Activated B cell treated with CpG ODN at 0.5 μM for 24 hours (primary cell): ENCODE results near the gene ZDHHC3. TPM values are rescaled to one million over a fixed set of nuclear protein-coding genes. Genes with fewer than 3 reads are reported as not detected.

Experiments
- ATAC-seq: fragments of 200-7000 bp; cut with Tn5 transposase; one replicate; pipeline ENCODE4 v1.10.0; 2021; ENCODE audit warnings: low read depth, mild to moderate bottlenecking, moderate library complexity
- CTCF ChIA-PET: fragments of 350-600 bp; sonication (Branson Sonifier 250); formaldehyde crosslinking; loops from one replicate; lab custom pipeline; 2021; ENCODE audit warnings: antibody characterized with exemption; lab: Charles Lee
- POLR2A ChIA-PET: fragments of 350-600 bp; sonication (Branson Sonifier 250); formaldehyde crosslinking; loops from one replicate; lab custom pipeline; 2021; ENCODE audit warnings: antibody characterized with exemption; lab: Charles Lee
- DNase-seq: peaks from one replicate; pipeline ENCODE4 v3.0.0; 2022
- H3K27ac Mint-ChIP-seq: one replicate; pipeline ENCODE4 v1.8.0; 2020; ENCODE audit warnings: mixed read lengths
- H3K27me3 Mint-ChIP-seq: one replicate; pipeline ENCODE4 v1.8.0; 2021; ENCODE audit warnings: mixed read lengths
- H3K36me3 Mint-ChIP-seq: one replicate; pipeline ENCODE4 v1.8.0; 2021; ENCODE audit warnings: low read depth, mixed read lengths
- H3K4me1 Mint-ChIP-seq: one replicate; pipeline ENCODE4 v1.8.0; 2021; ENCODE audit warnings: mixed read lengths
- H3K4me3 Mint-ChIP-seq: one replicate; pipeline ENCODE4 v1.8.0; 2020; ENCODE audit warnings: mild to moderate bottlenecking, mixed read lengths
- H3K9me3 Mint-ChIP-seq: one replicate; pipeline ENCODE4 v1.8.0; 2020; ENCODE audit warnings: mixed read lengths
- intact Hi-C: fragments of 100-400 bp; cut with micrococcal nuclease; formaldehyde crosslinking; loops from one replicate; pipeline ENCODE4 v1.15.1; 2024
- total RNA-seq: library from RNA; stranded (reverse); gene quantifications from 2 replicates; pipeline ENCODE4 v1.2.3, GENCODE V29; 2022
- TF ChIP-seq, protein P1 (sequence below): fragments of 200-600 bp; IDR thresholded peaks from one replicate; pipeline ENCODE4 v1.8.0; 2022; ENCODE audit warnings: antibody characterized with exemption, mild to moderate bottlenecking

Gene ZDHHC3
- total RNA-seq, 1 donor from 2014 or later = 43.4 TPM

DNA sequence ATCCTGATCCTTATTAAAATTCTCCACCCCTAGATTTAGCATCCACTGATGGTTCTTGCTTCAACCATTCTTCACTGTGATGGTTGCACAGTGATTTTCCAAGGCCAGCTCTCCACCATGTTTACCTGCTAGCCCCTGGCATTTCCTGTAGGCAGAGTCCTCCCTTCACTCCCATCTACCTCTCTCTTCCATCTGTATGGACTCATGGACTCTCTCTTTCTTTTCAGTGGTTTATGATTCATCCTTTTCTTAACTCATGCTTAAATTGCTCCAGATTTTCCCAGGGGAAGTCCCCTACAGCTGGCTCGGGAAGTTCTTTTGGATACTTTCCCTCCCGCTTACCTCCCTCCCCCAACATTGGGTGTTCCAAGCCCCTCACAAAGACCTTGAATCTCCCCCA, 82.9 kb downstream of the ZDHHC3 start:
- intact Hi-C loops = no loop called here
- DNase-seq = no peak
- peaks cover 2% of the 10 kb centered on the region for H3K27me3 Mint-ChIP-seq
- ATAC-seq = no peak
- ChIA-PET CTCF (no interaction called here), POLR2A (no interaction called here)
- TF ChIP-seq, protein P1, sequence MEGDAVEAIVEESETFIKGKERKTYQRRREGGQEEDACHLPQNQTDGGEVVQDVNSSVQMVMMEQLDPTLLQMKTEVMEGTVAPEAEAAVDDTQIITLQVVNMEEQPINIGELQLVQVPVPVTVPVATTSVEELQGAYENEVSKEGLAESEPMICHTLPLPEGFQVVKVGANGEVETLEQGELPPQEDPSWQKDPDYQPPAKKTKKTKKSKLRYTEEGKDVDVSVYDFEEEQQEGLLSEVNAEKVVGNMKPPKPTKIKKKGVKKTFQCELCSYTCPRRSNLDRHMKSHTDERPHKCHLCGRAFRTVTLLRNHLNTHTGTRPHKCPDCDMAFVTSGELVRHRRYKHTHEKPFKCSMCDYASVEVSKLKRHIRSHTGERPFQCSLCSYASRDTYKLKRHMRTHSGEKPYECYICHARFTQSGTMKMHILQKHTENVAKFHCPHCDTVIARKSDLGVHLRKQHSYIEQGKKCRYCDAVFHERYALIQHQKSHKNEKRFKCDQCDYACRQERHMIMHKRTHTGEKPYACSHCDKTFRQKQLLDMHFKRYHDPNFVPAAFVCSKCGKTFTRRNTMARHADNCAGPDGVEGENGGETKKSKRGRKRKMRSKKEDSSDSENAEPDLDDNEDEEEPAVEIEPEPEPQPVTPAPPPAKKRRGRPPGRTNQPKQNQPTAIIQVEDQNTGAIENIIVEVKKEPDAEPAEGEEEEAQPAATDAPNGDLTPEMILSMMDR = no peak
- peaks cover 5% of the 10 kb centered on the region for H3K4me1 Mint-ChIP-seq
- no peak overlapping the region for H3K4me3 Mint-ChIP-seq
- no peaks in the 10 kb centered on the region for H3K36me3 Mint-ChIP-seq
- no peaks in the 10 kb centered on the region for H3K9me3 Mint-ChIP-seq
- H3K27ac Mint-ChIP-seq = no peak overlapping the region

DNA sequence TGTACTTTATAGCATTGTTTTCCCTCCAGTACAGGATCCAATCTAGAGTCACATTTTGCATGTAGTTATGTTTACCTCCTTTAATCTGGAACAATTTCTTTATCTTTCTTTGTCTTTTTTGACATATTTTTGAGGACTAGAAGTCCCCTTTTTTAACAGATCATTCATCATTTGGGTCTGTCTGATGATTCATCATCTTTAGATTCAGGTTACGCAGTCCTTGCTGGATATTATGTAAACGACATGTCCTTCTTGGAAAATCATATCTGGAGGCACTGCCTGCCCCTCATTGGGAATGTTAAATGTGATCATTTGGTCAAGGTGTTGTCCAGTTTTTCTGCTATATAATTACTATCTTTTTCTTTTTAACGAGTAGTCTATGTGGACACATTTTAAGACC, 83.3 kb downstream of the ZDHHC3 start:
- Mint-ChIP-seq H3K27ac (no peak overlapping the region), H3K4me1 (peaks cover 5% of the 10 kb centered on the region), H3K4me3 (no peak overlapping the region), H3K36me3 (no peaks in the 10 kb centered on the region), H3K9me3 (no peaks in the 10 kb centered on the region), H3K27me3 (peaks cover 2% of the 10 kb centered on the region)
- ChIA-PET POLR2A (no interaction called here), CTCF (no interaction called here)
- intact Hi-C loops = no loop called here
- ATAC-seq (no peak), DNase-seq (no peak)
- TF ChIP-seq, protein P1 = no peak

DNA sequence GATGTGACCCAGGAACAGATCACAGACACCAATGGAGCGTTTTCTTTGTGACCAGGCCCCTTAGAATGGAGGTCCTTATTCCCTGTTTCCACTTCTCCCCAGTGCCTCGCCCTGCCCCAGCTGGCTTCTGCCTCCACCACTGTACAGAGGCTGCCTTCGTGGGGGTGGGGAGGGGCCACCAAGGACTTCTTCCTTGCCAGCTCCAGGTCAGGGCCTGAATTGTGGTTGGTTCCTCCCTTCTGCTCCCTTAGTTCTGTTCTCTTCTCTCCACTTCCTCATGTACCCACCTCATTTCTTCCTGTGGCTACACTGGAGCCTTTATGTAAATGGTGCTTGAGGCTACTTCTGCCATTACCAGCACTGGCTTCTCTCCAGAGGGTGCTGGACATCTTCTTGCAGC, 85.1 kb downstream of the ZDHHC3 start:
- ChIA-PET POLR2A (no interaction called here), CTCF (no interaction called here)
- DNase-seq (no peak), ATAC-seq (no peak)
- H3K27me3 Mint-ChIP-seq = peaks cover 3% of the 10 kb centered on the region
- H3K9me3 Mint-ChIP-seq = no peaks in the 10 kb centered on the region
- no peaks in the 10 kb centered on the region for H3K36me3 Mint-ChIP-seq
- TF ChIP-seq, protein P1 = no peak
- H3K4me3 Mint-ChIP-seq = no peak overlapping the region
- no peaks in the 10 kb centered on the region for H3K4me1 Mint-ChIP-seq
- no peak overlapping the region for H3K27ac Mint-ChIP-seq
- intact Hi-C loops = no loop called here

DNA sequence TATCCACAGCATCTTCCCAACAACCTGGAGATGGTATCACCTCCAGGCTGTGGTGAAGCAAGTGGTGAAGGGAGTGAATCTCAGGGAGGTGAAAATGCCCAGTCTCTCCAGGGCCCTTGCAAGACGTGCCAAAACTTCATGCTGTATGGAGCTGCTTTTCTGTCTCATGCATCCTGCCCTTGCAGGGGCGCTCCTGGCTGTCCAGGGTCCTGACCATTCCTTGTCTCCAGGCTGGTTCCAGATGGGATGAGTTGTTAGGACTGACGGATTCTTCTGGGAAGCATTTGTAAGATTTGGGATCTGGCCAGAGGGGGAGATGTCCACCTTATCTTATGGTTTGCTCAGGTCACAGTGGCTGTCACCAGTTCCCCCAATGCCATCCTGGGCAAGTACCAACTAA, 85.7 kb downstream of the ZDHHC3 start:
- Mint-ChIP-seq H3K4me3 (no peak overlapping the region), H3K27ac (no peak overlapping the region), H3K27me3 (peaks cover 3% of the 10 kb centered on the region), H3K4me1 (no peaks in the 10 kb centered on the region), H3K9me3 (no peaks in the 10 kb centered on the region), H3K36me3 (no peaks in the 10 kb centered on the region)
- DNase-seq = no peak
- TF ChIP-seq, protein P1 = no peak
- no peak for ATAC-seq
- POLR2A ChIA-PET = no interaction called here
- CTCF ChIA-PET = no interaction called here
- intact Hi-C loops = no loop called here

DNA sequence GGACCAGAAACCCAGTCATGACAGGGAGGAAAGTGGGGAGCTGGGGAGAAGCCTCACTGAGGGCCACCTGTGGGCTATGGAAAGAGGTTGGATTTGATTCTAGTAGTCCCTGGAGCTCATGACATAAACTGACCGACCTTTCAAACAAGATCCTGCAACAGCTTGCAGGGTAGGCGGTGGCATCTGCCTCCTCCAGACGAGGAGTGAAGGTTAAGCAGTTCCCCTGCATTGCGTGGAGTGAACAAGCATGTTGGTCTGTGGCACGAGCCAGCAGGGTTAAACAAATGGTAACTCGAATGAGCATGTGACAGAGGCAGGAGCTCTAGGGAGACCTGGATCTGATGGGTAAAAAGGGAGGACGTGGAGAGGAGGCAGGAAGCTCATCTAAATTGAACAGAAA, 88.9 kb downstream of the ZDHHC3 start:
- no peak for ATAC-seq
- peaks cover 14% of the 10 kb centered on the region for H3K27me3 Mint-ChIP-seq
- TF ChIP-seq, protein P1 = no peak
- intact Hi-C loops = no loop called here
- H3K27ac Mint-ChIP-seq = no peak overlapping the region
- no peak for DNase-seq
- ChIA-PET CTCF (no interaction called here), POLR2A (no interaction called here)
- H3K36me3 Mint-ChIP-seq = no peaks in the 10 kb centered on the region
- H3K9me3 Mint-ChIP-seq = no peaks in the 10 kb centered on the region
- no peaks in the 10 kb centered on the region for H3K4me1 Mint-ChIP-seq
- no peak overlapping the region for H3K4me3 Mint-ChIP-seq
